WERI-Rb-1 (cell line): Measurements from ENCODE around the gene LRP10.

Experiments
- DNase-seq: peaks from one replicate; pipeline ENCODE4 v3.0.0-alpha.2; 2020
- H3K27ac ChIP-seq: fragments of 250-450 bp; sonication (Bioruptor Pico); 2 replicates; pipeline ENCODE4 v1.5.1; 2020; ENCODE audit warnings: mild to moderate bottlenecking, moderate library complexity
- H3K27me3 ChIP-seq: fragments of 250-450 bp; sonication (Bioruptor Pico); 2 replicates; pipeline ENCODE4 v1.5.1; 2021; ENCODE audit warnings: mild to moderate bottlenecking, low read depth, moderate library complexity; ENCODE audit not compliant: insufficient read depth, severe bottlenecking
- H3K36me3 ChIP-seq: fragments of 250-450 bp; sonication (Bioruptor Pico); 2 replicates; pipeline ENCODE4 v1.5.1; 2020; ENCODE audit warnings: mild to moderate bottlenecking, moderate library complexity
- H3K4me3 ChIP-seq: 2 replicates; pipeline ENCODE4 v1.5.1; 2011; ENCODE audit warnings: low read depth, mild to moderate bottlenecking, control low read depth, low read length
- H3K9me3 ChIP-seq: fragments of 250-450 bp; sonication (Bioruptor Pico); 2 replicates; pipeline ENCODE4 v1.5.1; 2021; ENCODE audit warnings: mild to moderate bottlenecking, moderate library complexity; ENCODE audit not compliant: severe bottlenecking
- CTCF ChIP-seq: IDR thresholded peaks from 2 replicates; pipeline ENCODE4 v1.5.1; 2011; ENCODE audit warnings: low read depth, mild to moderate bottlenecking, control low read depth, inconsistent platforms, low read length

LRP10 gene

GRCh38 chr14:22829661-22830442 is 41.7 kb upstream of the LRP10 start, which contains the start of gene MRPL52:
TSS of gene MRPL52 (plus strand) at chr14:22829887. CDS start at chr14:22829913, 26 bp downstream.
- H3K9me3 ChIP-seq: peaks cover 4% of the 10 kb centered on the region
- peak within 1 kb of the TSS; percentile 89 for H3K4me3 ChIP-seq
- DNase-seq: peak; percentile 89
- H3K27ac ChIP-seq: peak within 1 kb of the TSS; percentile 32
- TF ChIP-seq CTCF: no peak
- no peaks in the 10 kb centered on the region for H3K27me3 ChIP-seq
- peaks cover 16% of the 10 kb centered on the region for H3K36me3 ChIP-seq

- H3K4me3 ChIP-seq: peak overlapping the region; percentile 89
- no peak for DNase-seq
- TF ChIP-seq CTCF: no peak
- H3K9me3 ChIP-seq: peaks cover 4% of the 10 kb centered on the region
- no peaks in the 10 kb centered on the region for H3K27me3 ChIP-seq
- H3K27ac ChIP-seq: no peak overlapping the region
- peaks cover 20% of the 10 kb centered on the region for H3K36me3 ChIP-seq
Observed at GRCh38 chr14:22830443-22831010, 41.0 kb upstream of the LRP10 start.

GRCh38 chr14:22835505-22835904 is 36.0 kb upstream of the LRP10 start:
- Histone ChIP-seq H3K27ac (no peak overlapping the region), H3K4me3 (no peak overlapping the region), H3K36me3 (peaks cover 20% of the 10 kb centered on the region), H3K27me3 (no peaks in the 10 kb centered on the region), H3K9me3 (no peaks in the 10 kb centered on the region)
- DNase-seq: no peak
- TF ChIP-seq CTCF: no peak

GRCh38 chr14:22836301-22837113 is 35.0 kb upstream of the LRP10 start, which contains the start of gene MMP14:
TSS of gene MMP14 (plus strand) at chr14:22836585. CDS start at chr14:22836818, 233 bp downstream.
- no peak within 1 kb of the TSS for H3K4me3 ChIP-seq
- TF ChIP-seq CTCF: no peak
- no peaks in the 10 kb centered on the region for H3K9me3 ChIP-seq
- peaks cover 20% of the 10 kb centered on the region for H3K36me3 ChIP-seq
- H3K27ac ChIP-seq: no peak within 1 kb of the TSS
- H3K27me3 ChIP-seq: no peaks in the 10 kb centered on the region
- DNase-seq: no peak

- H3K27ac ChIP-seq: no peak overlapping the region
Observed at GRCh38 chr14:22837114-22837749, 34.3 kb upstream of the LRP10 start.

More at GRCh38 chr14:22837114-22837749, 34.3 kb upstream of the LRP10 start:
- H3K4me3 ChIP-seq: no peak overlapping the region
- no peak for DNase-seq
- no peak for TF ChIP-seq CTCF
- H3K27me3 ChIP-seq: no peaks in the 10 kb centered on the region
- H3K9me3 ChIP-seq: no peaks in the 10 kb centered on the region
- H3K36me3 ChIP-seq: peaks cover 20% of the 10 kb centered on the region
